ENCODE results near the gene URM1. TPM values are rescaled to one million over a fixed set of nuclear protein-coding genes. Genes with fewer than 3 reads are reported as not detected.

URM1 gene
- polyA plus RNA-seq, 12 donors, result 41.1 to 68.5 (median 59.9) TPM; not detected in 1

DNA sequence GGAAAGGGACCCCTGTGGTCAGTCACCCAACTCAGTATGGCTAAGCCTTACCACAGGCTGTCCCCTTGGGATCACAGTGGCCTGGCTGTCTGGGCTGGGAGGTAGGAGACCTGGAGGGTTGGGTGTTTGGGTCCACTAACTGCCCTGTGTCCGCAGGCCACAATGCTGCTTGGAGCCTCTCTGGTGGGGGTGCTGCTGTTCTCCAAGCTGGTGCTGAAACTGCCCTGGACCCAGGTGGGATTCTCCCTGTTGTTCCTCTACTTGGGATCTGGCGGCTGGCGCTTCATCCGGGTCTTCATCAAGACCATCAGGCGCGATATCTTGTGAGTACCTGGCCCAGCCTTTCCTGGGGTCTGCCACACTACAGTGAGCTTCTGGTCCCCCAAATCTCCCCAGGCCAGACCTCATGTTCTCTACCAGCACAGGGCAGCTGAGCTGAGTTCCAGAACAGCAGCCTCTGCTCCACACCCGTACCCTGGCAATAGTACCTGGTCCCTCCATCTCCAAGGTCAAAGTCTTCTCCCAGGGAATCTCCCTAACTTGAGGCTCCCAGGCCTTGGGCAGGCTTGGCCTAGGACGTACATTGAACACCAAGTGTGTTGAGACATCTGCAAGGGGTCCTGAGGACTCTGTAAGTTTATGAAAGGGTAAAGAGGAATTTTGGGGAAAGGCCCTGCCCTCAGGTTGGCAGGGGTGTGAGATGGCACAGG lies 28.0 kb upstream of the URM1 start:
- no peak for DNase-seq

DNA sequence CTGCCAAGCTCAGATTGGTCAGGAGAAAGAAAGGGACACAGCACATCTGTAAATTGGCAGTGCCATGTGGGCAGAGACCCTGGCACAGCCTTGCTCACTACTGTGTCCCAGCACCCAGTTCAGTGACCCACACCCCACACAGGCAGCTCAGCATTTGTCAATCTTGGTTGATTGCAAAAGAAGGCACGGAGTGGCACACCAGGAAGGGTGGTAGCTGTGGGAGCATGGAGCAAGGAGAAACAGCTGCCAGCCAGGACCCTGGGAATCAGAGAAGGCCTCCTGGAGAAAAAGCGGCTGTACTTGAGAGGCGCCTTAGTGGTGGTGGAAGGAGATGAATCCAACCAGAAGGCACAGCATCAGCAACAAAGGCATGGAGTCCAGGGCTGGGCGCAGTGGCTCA lies 27.3 kb upstream of the URM1 start:
- DNase-seq, result no peak

DNA sequence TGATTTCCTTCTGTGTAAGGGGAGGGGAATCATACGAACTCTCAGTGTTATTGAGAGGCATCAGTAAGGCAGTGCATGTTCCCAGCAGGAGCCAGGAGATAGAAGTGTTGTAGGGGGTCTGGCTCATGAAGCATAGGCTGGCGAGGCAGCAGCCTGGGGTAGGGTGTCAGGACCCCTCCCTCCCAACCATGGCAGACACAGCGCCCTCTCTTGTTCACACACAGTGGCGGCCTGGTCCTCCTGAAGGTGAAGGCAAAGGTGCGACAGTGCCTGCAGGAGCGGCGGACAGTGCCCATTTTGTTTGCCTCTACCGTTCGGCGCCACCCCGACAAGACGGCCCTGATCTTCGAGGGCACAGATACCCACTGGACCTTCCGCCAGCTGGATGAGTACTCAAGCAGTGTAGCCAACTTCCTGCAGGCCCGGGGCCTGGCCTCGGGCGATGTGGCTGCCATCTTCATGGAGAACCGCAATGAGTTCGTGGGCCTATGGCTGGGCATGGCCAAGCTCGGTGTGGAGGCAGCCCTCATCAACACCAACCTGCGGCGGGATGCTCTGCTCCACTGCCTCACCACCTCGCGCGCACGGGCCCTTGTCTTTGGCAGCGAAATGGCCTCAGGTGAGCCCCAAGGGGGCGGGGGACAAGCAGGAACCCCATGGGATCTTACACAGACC lies 26.1 kb upstream of the URM1 start:
- DNase-seq, result no peak

DNA sequence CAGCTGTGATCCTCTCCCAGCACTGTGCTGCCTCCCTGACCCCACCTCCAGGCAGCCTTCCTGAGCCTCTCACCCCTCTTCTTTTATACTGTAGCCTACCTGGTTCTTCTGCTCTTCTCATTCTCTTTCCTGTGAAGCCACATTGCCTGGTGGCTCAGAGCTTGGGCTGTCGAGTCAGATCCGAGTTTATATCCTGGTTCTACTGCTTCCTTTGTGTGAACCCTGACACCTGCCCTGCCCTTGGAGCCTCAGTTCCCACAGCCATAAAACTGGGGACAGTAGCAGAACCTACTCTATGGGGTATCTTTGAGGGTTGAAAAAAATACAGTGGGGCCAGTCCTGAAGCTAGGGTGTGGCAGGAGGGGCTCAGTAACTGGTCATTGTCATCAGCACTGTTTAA lies 22.0 kb upstream of the URM1 start:
- no peak for DNase-seq

DNA sequence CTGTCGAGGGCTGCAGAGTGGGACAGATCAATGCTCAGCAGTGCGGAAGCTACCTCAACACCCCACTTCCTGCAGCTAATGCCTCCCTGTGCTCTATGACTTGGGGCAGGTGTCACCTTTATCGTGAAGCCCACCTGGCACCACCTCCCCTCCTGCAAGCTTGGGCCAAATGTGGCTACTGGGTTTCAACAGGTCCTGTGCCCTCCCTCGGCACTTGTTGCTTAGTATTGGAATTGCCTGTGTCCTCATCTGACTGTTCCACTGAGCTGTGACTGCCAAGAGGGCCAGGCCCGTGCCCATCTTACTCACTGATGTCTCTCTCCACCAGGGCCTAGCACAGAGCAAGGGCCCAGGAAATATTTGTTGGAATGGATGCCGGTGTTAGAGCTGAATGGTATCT lies 21.4 kb upstream of the URM1 start:
- DNase-seq, result no peak

DNA sequence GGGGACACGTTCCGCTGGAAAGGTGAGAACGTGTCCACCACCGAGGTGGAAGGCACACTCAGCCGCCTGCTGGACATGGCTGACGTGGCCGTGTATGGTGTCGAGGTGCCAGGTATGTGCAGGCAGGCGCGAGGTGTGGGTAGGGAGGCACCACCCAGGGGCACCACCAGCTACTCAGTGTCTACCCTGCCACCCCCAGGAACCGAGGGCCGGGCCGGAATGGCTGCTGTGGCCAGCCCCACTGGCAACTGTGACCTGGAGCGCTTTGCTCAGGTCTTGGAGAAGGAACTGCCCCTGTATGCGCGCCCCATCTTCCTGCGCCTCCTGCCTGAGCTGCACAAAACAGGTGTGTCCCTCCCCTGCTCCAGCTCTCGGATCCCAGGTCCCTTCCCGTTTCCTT lies 15.7 kb upstream of the URM1 start:
- no peak for DNase-seq

DNA sequence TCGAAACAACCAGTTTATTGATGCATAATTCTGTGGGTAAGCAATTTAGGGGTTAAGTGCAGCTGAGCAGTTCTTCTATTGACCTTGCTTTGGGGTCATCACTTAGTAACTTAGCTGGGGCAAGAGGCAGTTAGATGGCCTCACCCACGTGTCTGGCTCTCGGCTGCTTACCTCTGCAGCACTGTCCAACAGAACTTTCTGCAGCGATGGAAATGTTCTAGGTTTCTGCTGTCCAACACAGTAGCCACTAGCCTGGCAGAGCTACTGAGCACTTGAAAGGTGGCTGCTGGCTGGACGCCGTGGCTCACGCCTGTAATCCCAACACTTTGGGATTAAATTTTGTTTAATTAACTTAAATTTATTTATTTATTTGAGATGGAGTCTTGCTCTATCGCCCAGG lies 13.1 kb upstream of the URM1 start:
- DNase-seq, result no peak

DNA sequence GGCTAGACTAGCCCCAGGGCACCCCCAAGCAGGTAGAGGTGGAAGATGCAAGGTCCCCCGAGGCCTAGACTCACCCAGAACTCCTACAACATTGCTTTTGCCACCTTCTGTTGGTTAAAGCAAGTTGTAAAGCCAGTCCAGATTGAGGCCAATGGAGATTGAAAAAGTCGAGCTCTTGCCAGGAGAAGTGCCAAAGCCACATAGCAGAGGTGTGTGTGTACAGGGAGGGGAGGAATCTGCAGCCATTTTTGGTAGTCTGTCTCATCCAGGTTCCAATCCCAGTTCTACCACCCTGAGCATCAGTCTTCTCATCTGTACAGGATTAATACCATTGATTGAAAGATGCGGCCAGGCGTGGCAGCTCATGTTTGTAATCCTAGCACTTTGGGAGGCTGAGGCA lies 12.3 kb upstream of the URM1 start:
- DNase-seq, result no peak

DNA sequence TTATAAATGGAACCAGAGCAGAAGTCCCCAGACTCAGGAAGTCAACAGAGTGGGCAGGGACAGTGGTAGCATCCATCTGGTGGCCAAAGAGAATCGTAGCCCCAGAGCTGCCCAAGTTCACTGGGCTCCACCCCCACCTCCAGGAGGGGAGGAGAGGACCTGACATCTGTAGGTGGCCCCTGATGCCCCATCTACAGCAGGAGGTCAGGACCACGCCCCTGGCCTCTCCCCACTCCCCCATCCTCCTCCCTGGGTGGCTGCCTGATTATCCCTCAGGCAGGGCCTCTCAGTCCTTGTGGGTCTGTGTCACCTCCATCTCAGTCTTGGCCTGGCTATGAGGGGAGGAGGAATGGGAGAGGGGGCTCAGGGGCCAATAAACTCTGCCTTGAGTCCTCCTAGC lies 10.3 kb upstream of the URM1 start:
- DNase-seq, result no peak

DNA sequence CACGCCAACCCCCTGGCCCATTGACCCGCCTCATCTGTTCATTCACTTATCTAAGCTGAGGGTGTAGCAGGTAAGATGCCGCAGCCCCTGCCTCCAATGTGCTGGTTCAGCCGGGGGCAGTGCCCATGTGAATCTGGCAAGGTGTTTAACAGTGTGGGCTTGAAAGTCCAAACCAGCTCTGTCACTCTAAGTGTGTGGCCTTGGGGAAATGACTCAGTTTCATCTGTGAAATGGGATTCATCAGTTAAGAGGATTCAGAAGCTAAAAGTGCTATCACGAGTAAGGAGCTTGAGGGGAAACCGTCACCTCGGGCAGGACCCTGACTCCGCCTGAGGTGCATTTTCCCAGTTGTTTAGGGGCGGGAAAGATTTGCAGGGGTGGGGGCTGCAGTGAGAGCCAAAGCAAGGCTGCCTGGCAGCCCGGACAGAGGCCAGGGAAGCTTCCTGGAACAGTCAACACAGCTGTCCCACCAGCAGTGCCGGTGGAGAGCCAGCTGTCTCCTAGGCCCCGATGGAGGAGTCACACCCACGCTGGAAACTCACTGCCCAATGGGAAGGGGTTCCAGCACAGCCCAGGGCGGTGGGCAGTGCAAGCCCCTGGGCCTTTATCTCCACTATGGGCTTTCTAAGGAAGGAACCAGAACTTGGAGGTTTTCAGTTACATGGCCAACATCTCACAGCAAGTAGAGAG lies 9.7 kb upstream of the URM1 start:
- DNase-seq, result no peak

DNA sequence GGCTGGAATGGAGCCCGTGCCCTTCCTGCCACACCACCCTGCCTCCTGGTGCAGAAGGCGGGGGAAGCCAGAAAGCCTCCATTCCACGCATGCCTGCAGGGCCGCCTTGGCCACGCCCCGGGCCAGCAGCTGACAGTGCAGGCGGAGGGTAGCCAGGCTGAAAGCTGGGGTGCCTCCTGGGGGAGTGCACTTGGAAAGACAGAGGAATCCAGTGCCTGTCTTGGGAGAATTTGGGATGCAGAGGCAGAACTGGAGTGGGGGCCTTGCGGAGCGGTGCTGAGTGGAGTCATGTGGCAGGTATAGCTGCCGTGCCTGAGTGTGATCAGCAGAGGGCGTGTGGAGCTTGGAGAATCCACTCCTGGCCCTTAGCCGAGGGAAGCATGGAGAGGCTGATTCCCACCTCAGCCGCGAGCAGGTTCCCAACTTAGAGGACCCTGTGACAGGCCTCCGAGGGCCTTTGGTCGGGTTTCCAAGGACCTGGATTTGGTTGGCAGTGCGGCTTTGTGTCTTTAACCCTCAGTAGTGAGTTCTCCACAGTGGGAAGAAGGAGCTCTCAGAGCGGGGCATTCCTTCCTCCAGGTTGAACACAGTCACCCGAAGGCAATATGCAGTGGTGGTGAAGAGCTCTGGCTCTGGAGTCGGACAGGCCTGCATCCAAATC lies 9.1 kb upstream of the URM1 start:
- peak; percentile 90 for DNase-seq

DNA sequence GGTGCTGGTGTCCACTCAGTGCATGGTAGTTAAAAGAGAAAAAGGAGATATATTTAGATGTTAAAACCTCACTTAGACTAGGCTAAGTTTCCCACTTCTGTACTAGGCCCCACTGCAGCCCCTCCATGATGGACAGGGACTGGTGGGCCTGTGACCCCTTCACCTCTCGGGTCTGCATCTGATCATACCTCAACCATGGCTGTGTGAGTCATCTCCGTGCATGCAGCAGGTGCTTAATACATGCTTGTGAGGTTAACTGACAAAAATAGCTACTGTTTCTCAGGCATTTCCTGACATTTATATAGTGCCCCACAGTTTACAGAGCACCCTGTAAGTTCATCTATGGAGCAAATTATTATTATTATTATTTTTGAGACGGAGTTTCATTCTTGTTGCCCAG lies 8.4 kb upstream of the URM1 start:
- DNase-seq, result no peak

DNA sequence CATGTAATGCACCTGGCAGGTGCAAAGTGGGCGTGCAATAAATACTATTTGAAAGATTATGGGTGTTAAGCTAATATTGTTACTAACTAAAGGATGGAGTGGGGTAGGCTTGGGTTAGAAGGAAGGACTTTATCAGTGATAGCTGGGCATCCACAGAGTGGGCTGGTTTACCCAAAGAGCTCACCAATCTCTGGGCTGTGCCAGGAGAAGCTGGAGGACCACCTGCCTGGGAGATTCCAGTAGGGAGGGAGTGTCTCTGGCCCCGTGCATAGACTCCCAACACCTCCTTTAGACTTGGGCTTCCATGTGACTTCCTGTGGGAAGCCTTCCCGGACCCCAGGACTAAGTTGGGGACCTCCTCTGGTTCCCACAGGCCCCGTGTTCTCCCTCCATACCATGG lies 5.6 kb upstream of the URM1 start:
- DNase-seq, result no peak

DNA sequence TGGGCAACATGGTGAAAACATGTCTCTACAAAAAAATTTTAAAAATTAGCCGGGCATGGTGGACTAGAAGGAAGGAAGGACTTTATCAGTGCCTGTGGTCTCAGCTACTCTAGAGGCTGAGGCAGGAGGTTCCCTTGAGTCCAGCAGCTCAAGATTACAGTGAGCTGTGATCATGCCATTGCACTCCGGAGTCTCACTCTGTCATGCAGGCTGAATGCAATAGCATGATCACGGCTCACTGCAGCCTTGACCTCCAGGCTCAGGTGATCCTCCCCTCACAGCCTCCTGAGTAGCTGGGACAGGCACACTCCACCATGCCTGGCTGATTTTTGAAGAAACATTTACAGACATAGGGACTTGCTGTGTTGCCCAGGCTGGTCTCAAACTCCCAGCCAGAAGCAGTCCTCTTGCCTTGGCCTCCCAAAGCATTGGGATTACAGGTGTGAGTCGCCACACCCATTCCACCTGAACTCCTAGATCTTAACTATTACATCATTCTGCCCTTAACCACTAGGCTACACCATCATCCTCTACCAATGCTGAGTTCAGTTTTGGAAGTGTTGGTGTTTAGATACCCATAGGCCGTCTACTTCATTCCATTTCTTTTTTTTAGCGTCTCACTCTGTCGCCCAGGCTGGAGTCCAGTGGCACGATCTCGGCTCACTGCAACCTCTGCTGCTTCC lies 2.0 kb upstream of the URM1 start:
- DNase-seq, result no peak

DNA sequence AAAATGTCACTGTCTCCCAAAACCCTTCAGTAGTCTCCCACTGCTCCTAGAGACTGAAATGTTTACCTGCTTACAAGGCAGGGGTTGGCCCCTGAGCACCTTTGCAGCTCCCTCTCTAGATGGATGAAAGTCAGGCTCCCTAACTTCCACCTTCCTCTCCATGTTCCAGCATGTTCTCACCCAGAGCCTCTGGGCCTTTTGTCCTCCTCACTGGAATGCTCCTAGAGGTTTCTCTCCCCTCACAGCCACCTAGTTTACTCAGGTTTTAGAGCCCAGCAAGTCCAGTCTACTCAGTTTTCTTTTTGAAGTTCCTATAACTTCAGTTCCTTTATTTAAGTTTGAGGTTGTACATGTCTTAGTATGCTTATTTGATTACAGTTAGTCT lies 815 bp upstream of the URM1 start:
- no peak for DNase-seq

DNA sequence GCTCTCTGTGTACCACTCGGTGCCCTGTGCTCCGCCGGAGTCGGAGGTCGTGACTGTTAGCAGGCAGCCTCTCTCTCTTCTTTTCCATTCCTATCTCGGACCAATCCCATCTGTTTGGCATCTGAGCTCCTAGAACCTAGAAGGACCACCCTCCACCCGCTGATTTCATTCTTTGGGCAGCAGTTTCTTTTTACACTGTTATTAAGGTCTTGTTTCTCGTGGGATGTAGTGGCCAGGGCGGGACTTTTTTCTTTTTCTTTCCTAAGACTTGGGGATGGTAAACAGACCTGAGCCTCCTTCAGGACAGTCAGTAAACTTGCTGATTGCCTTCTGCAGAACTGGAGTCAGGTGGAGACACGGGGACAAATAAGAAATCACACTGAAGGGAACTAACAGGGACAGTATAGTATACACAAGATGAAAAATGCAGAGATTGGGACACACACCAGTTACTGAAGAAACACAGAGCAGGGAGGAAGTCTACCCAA lies 500 bp downstream of the URM1 start:
- no peak for DNase-seq

DNA sequence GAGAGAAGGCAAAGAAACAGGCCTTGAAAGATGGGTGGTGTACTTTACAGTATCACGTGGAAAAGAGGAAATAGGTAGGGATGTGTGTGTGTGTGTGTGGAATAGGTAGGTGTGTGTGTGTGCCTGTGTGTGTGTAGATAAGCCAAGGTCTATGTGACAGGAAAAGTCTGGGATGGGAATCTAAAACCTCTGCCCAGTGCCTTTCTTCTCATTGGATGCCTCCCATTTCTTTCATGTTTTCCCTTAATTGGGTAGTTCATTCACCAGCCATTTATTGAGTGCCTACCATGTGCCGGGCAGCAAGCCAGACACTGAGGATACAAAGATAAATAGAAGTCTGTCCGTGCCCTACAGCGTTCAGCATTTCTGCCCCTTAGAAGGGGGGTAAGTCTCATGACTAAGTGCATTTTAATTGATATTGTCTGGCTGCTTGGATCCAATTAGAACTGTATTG lies 1.0 kb downstream of the URM1 start:
- no peak for DNase-seq

DNA sequence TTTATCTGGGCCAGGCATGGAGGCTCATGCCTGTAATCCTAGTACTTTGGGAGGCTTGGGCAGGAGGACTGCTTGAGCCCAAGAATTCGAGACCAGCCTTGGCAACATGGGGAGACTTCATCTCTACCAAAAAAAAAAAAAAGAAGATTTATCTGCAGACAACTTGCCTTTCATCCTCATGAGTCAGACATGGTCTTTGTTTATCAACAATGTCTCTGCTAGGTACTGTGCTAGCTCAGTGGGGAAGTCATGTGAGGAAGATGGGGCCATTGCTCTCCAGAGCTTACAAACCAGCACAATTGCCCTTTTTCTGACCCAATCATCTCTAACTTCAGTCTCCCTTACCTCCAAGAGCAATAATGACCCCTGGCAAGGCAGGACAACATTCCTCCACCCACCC lies 1.6 kb downstream of the URM1 start:
- no peak for DNase-seq

DNA sequence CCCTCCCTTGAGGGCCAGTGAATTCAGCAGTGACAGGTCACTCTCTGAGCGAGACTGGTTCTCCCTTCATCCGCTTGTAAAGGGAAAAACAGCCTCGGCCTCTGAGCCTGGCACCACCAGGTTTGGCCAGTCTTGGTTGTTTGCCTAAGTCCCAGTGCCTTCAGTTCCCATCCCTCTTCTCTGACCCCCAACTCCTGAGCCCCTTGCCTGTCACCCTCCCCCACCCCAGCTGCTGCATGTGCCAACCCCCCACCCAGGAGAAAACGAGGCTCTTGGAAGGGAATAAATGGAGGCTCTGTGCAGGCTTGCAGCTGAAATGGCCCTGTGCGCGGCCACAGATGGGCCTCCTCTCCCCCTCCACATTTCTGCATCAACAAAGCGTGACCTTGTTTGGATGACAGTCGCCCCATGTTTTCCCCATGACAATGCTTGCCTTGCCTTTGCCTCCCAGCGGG lies 3.1 kb downstream of the URM1 start:
- DNase-seq, result no peak

DNA sequence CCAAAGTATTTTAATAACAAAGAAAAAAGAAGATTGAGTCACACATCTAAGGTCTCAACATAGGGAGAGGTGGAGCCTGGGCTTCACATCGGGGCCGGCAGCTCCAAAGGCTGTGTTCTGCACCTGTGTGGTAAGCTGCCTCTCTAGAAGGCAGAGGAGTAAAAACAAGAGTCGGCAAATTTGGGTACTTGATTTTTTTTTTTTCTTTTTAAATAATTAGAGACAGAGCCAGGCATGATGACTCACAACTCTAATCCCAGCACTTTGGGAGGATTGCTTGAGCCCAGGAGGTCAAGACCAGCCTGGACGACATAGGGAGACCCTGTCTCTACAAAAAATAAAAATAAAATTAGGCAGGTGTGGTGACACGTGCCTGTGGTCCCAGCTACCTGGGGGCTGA lies 4.7 kb downstream of the URM1 start:
- DNase-seq, result no peak

DNA sequence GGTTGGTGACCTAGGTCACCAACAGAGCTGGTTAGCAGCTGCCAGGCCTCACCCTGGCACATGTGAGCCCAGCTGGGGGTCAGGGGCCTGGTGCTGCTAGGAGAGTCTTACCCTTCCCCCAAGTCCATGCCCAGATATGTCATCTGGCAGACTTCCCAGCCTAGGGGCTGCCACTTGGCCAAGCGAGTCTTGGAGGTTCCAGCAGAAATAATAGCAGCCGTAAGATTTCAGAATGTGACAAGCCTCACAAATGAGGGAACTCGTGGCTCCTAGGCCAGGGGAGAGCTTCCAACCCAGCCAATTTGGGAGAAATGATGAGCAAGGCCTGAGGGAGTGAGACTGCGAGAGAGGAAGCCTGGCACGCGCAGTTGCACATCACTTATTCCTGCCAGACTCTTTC lies 11.1 kb downstream of the URM1 start:
- no peak for DNase-seq

Data from muscle of arm (tissue), 12 donors.